ENCODE data around the gene MCF2L.

DNA sequence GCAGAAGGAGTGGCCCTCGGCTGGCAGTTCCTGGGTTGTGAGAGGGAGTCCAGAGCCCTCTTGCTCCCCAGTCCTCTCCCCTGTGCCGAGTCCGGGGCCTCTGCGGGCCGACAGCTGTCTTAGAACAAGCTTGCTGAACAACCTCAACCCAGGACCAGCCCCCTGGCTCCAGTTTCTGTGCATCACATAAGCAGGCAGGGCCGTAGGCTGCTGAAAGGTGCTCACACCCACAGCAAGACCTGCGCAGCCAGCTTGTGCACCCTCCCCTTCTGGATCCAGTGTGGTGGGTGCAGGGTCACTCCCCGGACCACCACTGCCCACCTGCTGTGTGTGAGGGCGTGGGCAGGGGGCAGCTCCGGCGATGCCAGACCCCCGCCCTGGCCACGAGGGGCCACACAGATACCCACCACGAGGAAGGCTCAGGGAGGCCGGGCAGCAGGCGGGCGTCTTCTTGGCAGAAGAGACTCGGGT, 111.4 kb downstream of the MCF2L start:
- TF ChIP-seq, protein P1, sequence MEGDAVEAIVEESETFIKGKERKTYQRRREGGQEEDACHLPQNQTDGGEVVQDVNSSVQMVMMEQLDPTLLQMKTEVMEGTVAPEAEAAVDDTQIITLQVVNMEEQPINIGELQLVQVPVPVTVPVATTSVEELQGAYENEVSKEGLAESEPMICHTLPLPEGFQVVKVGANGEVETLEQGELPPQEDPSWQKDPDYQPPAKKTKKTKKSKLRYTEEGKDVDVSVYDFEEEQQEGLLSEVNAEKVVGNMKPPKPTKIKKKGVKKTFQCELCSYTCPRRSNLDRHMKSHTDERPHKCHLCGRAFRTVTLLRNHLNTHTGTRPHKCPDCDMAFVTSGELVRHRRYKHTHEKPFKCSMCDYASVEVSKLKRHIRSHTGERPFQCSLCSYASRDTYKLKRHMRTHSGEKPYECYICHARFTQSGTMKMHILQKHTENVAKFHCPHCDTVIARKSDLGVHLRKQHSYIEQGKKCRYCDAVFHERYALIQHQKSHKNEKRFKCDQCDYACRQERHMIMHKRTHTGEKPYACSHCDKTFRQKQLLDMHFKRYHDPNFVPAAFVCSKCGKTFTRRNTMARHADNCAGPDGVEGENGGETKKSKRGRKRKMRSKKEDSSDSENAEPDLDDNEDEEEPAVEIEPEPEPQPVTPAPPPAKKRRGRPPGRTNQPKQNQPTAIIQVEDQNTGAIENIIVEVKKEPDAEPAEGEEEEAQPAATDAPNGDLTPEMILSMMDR (IDR thresholded peaks at IDR 0.05): no peak
- no peak for TF ChIP-seq POLR2A (IDR thresholded peaks at IDR 0.05)
